Gastrocnemius medialis (tissue), 4 donors: ENCODE measurements around the gene GABRB1. TPM values are rescaled to one million over a fixed set of nuclear protein-coding genes. Genes with fewer than 3 reads are reported as not detected.

Source experiments
- ATAC-seq, 2 donors: fragments of 150-250 bp; one replicate each; pipeline ENCODE4 v1.9.1; 2016
- DNase-seq, 2 donors: peaks; one replicate each; pipeline ENCODE4 v3.0.0-alpha.2; 2019
- H3K27ac ChIP-seq, 4 donors: fragments of 200-600 bp; sonication (generic); 1 replicate in 1 of 4; 2 replicates in 3 of 4; pipeline ENCODE4 v1.5.1; 2016 to 2018; ENCODE audit warnings: mild to moderate bottlenecking in 2 of 4, moderate library complexity in 1 of 4
- H3K27me3 ChIP-seq, 3 donors: fragments of 200-600 bp; sonication (generic) in 2 of 3; 1 replicate in 1 of 3; 2 replicates in 2 of 3; pipeline versions ENCODE4 v1.5.1 to v1.6.0; 2016 to 2019; ENCODE audit warnings: mild to moderate bottlenecking in 1 of 3, moderate library complexity in 1 of 3
- H3K36me3 ChIP-seq, 2 donors: fragments of 200-600 bp; sonication (generic) in 1 of 2; one replicate each; pipeline ENCODE4 v1.5.1; 2017 to 2018
- H3K4me1 ChIP-seq, 2 donors: fragments of 200-600 bp; sonication (generic) in 1 of 2; one replicate each; pipeline ENCODE4 v1.5.1; 2016 to 2017; ENCODE audit warnings: mild to moderate bottlenecking in 2 of 2
- H3K4me3 ChIP-seq, 4 donors: fragments of 200-600 bp; sonication (generic) in 3 of 4; 1 replicate in 1 of 4; 2 replicates in 3 of 4; pipeline ENCODE4 v1.5.1; 2016 to 2019; ENCODE audit warnings: mild to moderate bottlenecking in 2 of 4
- H3K9me3 ChIP-seq, 3 donors: fragments of 200-600 bp; sonication (generic) in 2 of 3; 1 replicate in 1 of 3; 2 replicates in 2 of 3; pipeline ENCODE4 v1.5.1; 2016 to 2019
- CTCF ChIP-seq, 5 experiments: fragments of 450-650 bp in 3 of 5; fragments of 200-600 bp in 2 of 5; sonication (generic) in 2 of 5; IDR thresholded peaks in 4 of 5; conservative IDR thresholded peaks in 1 of 5; 1 replicate in 4 of 5; 2 replicates in 1 of 5; pipeline ENCODE4 v1.5.1; 2016 to 2019; ENCODE audit warnings: antibody characterized with exemption in 5 of 5, mild to moderate bottlenecking in 3 of 5, moderate library complexity in 3 of 5
- POLR2A ChIP-seq, 2 donors: fragments of 450-650 bp; IDR thresholded peaks; one replicate each; pipeline ENCODE4 v1.6.1; 2017; ENCODE audit warnings: antibody characterized with exemption in 2 of 2, mild to moderate bottlenecking in 2 of 2, moderate library complexity in 2 of 2
- in situ Hi-C, 4 donors: fragments of 200-750 bp; cut with MboI; loops; one replicate each; pipeline versions ENCODE4 v1.15.0 to v1.8.0; 2017; ENCODE audit warnings: low sequenced_read_pairs in 4 of 4
- intact Hi-C: fragments of 100-400 bp; cut with DNase I; formaldehyde crosslinking; loops from one replicate; pipeline ENCODE4 v1.15.1; 2023; ENCODE audit warnings: low total_unique reads
- total RNA-seq, 4 donors: library from RNA; depleted of rRNA; stranded (reverse); fragments of >200 nt; gene quantifications; one replicate each; pipeline versions ENCODE4 v1.1.0 to v1.2.3, GENCODE V29; 2016

GABRB1 gene
- total RNA-seq, 4 donors from 2014 or later, result not detected

DNA sequence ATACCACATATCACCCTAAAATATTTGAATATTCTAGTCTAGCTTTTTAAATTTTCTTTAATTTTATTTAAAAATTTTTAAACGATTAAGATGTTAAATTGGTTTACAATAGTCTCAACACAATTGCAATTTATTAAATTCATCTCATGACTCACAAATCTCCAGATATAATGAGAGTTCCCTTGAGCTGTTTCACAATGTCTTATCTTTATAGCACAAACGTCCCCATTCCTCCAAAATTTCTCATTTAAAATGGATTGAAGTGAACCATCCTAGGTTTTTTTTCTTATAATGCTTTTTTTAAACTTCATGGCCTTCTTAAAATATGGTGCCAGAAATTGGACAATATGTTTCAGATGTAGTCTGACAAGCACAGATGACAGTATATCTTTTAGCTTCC is 204.4 kb downstream of the GABRB1 start:
- no peak overlapping the region for H3K4me3 ChIP-seq
- H3K27me3 ChIP-seq, result no peaks in the 10 kb centered on the region
- TF ChIP-seq CTCF (IDR thresholded peaks at IDR 0.05 in 4 of 5, conservative IDR thresholded peaks at IDR 0.05 in 1 of 5) (no peak), POLR2A (IDR thresholded peaks at IDR 0.05) (no peak)
- DNase-seq, result no peak
- no peak for ATAC-seq
- in situ Hi-C loops, result no loop called here
- no peak overlapping the region for H3K27ac ChIP-seq
- no peaks in the 10 kb centered on the region for H3K4me1 ChIP-seq
- no peaks in the 10 kb centered on the region for H3K36me3 ChIP-seq
- intact Hi-C loops, result no loop called here
- no peaks in the 10 kb centered on the region for H3K9me3 ChIP-seq

- H3K4me3 ChIP-seq, result no peak overlapping the region
- in situ Hi-C loops, result no loop called here
- DNase-seq (no peak), ATAC-seq (no peak)
- H3K36me3 ChIP-seq, result no peaks in the 10 kb centered on the region
- no peaks in the 10 kb centered on the region for H3K9me3 ChIP-seq
- no peak overlapping the region for H3K27ac ChIP-seq
- intact Hi-C loops, result no loop called here
- H3K4me1 ChIP-seq, result no peaks in the 10 kb centered on the region
- no peaks in the 10 kb centered on the region for H3K27me3 ChIP-seq
- TF ChIP-seq POLR2A (IDR thresholded peaks at IDR 0.05), result no peak
- TF ChIP-seq CTCF (IDR thresholded peaks at IDR 0.05 in 4 of 5, conservative IDR thresholded peaks at IDR 0.05 in 1 of 5), result no peak
These were observed 207.3 kb downstream of the GABRB1 start for GRCh38 chr4:47238667-47239066.

DNA sequence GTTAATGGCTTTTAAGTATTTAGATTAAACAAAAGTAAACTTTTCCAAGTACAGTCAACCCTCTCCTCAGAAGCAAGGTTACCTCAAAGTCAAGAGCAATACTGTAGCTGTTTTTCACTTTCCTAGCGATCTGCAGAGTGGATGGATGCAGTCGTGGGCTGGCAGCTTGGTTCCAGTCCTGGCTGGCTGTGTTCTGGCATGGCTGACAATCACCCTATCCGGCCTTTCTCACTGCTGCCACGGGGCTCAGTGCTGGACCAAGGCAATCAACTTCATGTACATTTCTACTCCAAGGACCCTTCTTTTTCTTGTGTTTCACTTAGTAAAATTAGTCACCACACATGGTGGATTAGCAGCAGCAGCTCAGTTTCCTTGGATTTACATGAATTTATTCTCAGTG is 208.3 kb downstream of the GABRB1 start:
- Histone ChIP-seq H3K4me3 (no peak overlapping the region), H3K27ac (no peak overlapping the region), H3K36me3 (no peaks in the 10 kb centered on the region), H3K27me3 (no peaks in the 10 kb centered on the region), H3K9me3 (no peaks in the 10 kb centered on the region), H3K4me1 (no peaks in the 10 kb centered on the region)
- ATAC-seq, result no peak
- in situ Hi-C loops, result no loop called here
- intact Hi-C loops, result no loop called here
- DNase-seq, result no peak
- TF ChIP-seq CTCF (IDR thresholded peaks at IDR 0.05 in 4 of 5, conservative IDR thresholded peaks at IDR 0.05 in 1 of 5) (no peak), POLR2A (IDR thresholded peaks at IDR 0.05) (no peak)

GRCh38 chr4:47251348-47252135 is 220.2 kb downstream of the GABRB1 start:
- no peaks in the 10 kb centered on the region for H3K36me3 ChIP-seq
- H3K27me3 ChIP-seq, result no peaks in the 10 kb centered on the region
- intact Hi-C loops (no loop called here), in situ Hi-C loops (no loop called here)
- no peak for DNase-seq
- TF ChIP-seq POLR2A (IDR thresholded peaks at IDR 0.05), result no peak
- TF ChIP-seq CTCF (IDR thresholded peaks at IDR 0.05 in 4 of 5, conservative IDR thresholded peaks at IDR 0.05 in 1 of 5), result no peak
- ATAC-seq, result no peak
- no peaks in the 10 kb centered on the region for H3K9me3 ChIP-seq
- no peak overlapping the region for H3K4me3 ChIP-seq
- no peak overlapping the region for H3K27ac ChIP-seq
- no peaks in the 10 kb centered on the region for H3K4me1 ChIP-seq

- Histone ChIP-seq H3K4me3 (no peak overlapping the region), H3K27ac (no peak overlapping the region), H3K4me1 (no peaks in the 10 kb centered on the region), H3K27me3 (no peaks in the 10 kb centered on the region), H3K9me3 (no peaks in the 10 kb centered on the region), H3K36me3 (no peaks in the 10 kb centered on the region)
- in situ Hi-C loops, result no loop called here
- no peak for DNase-seq
- no peak for ATAC-seq
- intact Hi-C loops, result no loop called here
- no peak for TF ChIP-seq POLR2A (IDR thresholded peaks at IDR 0.05)
- no peak for TF ChIP-seq CTCF (IDR thresholded peaks at IDR 0.05 in 4 of 5, conservative IDR thresholded peaks at IDR 0.05 in 1 of 5)
These were observed 232.4 kb downstream of the GABRB1 start for GRCh38 chr4:47263721-47264120.
